Measurements from ENCODE around the gene CARD19. TPM values are rescaled to one million over a fixed set of nuclear protein-coding genes. Genes with fewer than 3 reads are reported as not detected.

The CARD19 gene
- total and polyA plus RNA-seq, 3 experiments from 2014 or later, result 43.2 to 66.4 (median 43.6) TPM

- Mint-ChIP-seq H3K36me3 (peaks cover 9 to 71% (median 18%) of the 10 kb centered on the region in 3 donors), H3K4me3 (no peak overlapping the region), H3K27ac (peak overlapping the region in 1 of 8 donors; percentile 37), H3K9me3 (no peaks in the 10 kb centered on the region), H3K4me1 (peaks cover 13 to 51% (median 15%) of the 10 kb centered on the region in 3 donors), H3K27me3 (no peaks in the 10 kb centered on the region)
- Histone ChIP-seq H3K36me3 (ENCODE audit: insufficient read depth, low read length) (peaks cover 32% of the 10 kb centered on the region), H3K4me1 (ENCODE audit: insufficient read depth, low read length) (peaks cover 25% of the 10 kb centered on the region), H3K9me3 (ENCODE audit: low read length) (no peaks in the 10 kb centered on the region), H3K27ac (ENCODE audit: low read depth, low read length) (no peak overlapping the region), H3K4me3 (ENCODE audit: low read length) (no peak overlapping the region), H3K27me3 (ENCODE audit: insufficient read depth, low read length, poor library complexity, severe bottlenecking) (no peaks in the 10 kb centered on the region)
- DNase-seq, result no peak
- ChIA-PET POLR2A (no interaction called here), CTCF (interaction anchor here (0.8 to 2.2 kb wide), 2 partner anchors 9 to 52 kb away, joined by 3 to 6 read pairs; no protein-coding TSS in a partner anchor)
Measured at GRCh38 chr9:93080406-93080805, 15.6 kb upstream of the CARD19 start.

GRCh38 chr9:93081081-93081529 lies 14.9 kb upstream of the CARD19 start:
- Mint-ChIP-seq H3K4me1 (peaks cover 13 to 44% (median 14%) of the 10 kb centered on the region in 3 donors), H3K27ac (peak overlapping the region in 3 of 8 donors; percentile 37 to 77 (median 50)), H3K36me3 (peaks cover 14 to 75% (median 23%) of the 10 kb centered on the region in 3 donors), H3K9me3 (no peaks in the 10 kb centered on the region), H3K27me3 (no peaks in the 10 kb centered on the region), H3K4me3 (no peak overlapping the region)
- POLR2A ChIA-PET, result no interaction called here
- Histone ChIP-seq H3K4me1 (ENCODE audit: insufficient read depth, low read length) (peaks cover 23% of the 10 kb centered on the region), H3K9me3 (ENCODE audit: low read length) (no peaks in the 10 kb centered on the region), H3K27me3 (ENCODE audit: insufficient read depth, low read length, poor library complexity, severe bottlenecking) (no peaks in the 10 kb centered on the region), H3K36me3 (ENCODE audit: insufficient read depth, low read length) (peaks cover 35% of the 10 kb centered on the region), H3K27ac (ENCODE audit: low read depth, low read length) (no peak overlapping the region), H3K4me3 (ENCODE audit: low read length) (no peak overlapping the region)
- DNase-seq, result no peak
- CTCF ChIA-PET, result interaction anchor here (0.8 to 2.2 kb wide), 3 partner anchors 8 to 77 kb away, joined by 3 to 8 read pairs (median 6); no protein-coding TSS in a partner anchor

GRCh38 chr9:93081931-93082330 lies 14.1 kb upstream of the CARD19 start:
- Histone ChIP-seq H3K9me3 (ENCODE audit: low read length) (no peaks in the 10 kb centered on the region), H3K4me1 (ENCODE audit: insufficient read depth, low read length) (peaks cover 19% of the 10 kb centered on the region), H3K36me3 (ENCODE audit: insufficient read depth, low read length) (peaks cover 37% of the 10 kb centered on the region), H3K27me3 (ENCODE audit: insufficient read depth, low read length, poor library complexity, severe bottlenecking) (no peaks in the 10 kb centered on the region), H3K4me3 (ENCODE audit: low read length) (no peak overlapping the region), H3K27ac (ENCODE audit: low read depth, low read length) (no peak overlapping the region)
- no peak for DNase-seq
- no peak overlapping the region for H3K4me3 Mint-ChIP-seq
- H3K4me1 Mint-ChIP-seq, result peaks cover 13 to 40% (median 14%) of the 10 kb centered on the region in 3 donors
- H3K36me3 Mint-ChIP-seq, result peaks cover 18 to 74% (median 27%) of the 10 kb centered on the region in 3 donors
- H3K27me3 Mint-ChIP-seq, result no peaks in the 10 kb centered on the region
- POLR2A ChIA-PET, result no interaction called here
- CTCF ChIA-PET, result interaction anchor here (2.0 to 2.5 kb wide), 3 partner anchors 8 to 78 kb away, joined by 6 to 8 read pairs (median 6); no protein-coding TSS in a partner anchor
- no peak overlapping the region for H3K27ac Mint-ChIP-seq
- H3K9me3 Mint-ChIP-seq, result no peaks in the 10 kb centered on the region

- Mint-ChIP-seq H3K4me3 (peak overlapping the region in 1 of 7 donors; percentile 57), H3K9me3 (no peaks in the 10 kb centered on the region), H3K27me3 (no peaks in the 10 kb centered on the region), H3K27ac (peak overlapping the region in 5 of 8 donors; percentile 22 to 83 (median 63)), H3K36me3 (peaks cover 15 to 70% (median 25%) of the 10 kb centered on the region in 3 donors), H3K4me1 (peaks cover 12 to 33% (median 13%) of the 10 kb centered on the region in 3 donors)
- peak in 1 of 5 donors; percentile 46 for DNase-seq
- CTCF ChIA-PET, result interaction anchor here (2.0 to 2.5 kb wide), 2 partner anchors 26 to 79 kb away, joined by 6 to 8 read pairs; no protein-coding TSS in a partner anchor
- POLR2A ChIA-PET, result interaction anchor here (1.5 kb wide), 2 partner anchors 12 kb away, joined by 3 to 6 read pairs; no protein-coding TSS in a partner anchor
- Histone ChIP-seq H3K9me3 (ENCODE audit: low read length) (no peaks in the 10 kb centered on the region), H3K27ac (ENCODE audit: low read depth, low read length) (no peak overlapping the region), H3K4me1 (ENCODE audit: insufficient read depth, low read length) (peaks cover 19% of the 10 kb centered on the region), H3K27me3 (ENCODE audit: insufficient read depth, low read length, poor library complexity, severe bottlenecking) (no peaks in the 10 kb centered on the region), H3K36me3 (ENCODE audit: insufficient read depth, low read length) (peaks cover 37% of the 10 kb centered on the region), H3K4me3 (ENCODE audit: low read length) (no peak overlapping the region)
Measured at GRCh38 chr9:93082841-93083411, 13.1 kb upstream of the CARD19 start.

GRCh38 chr9:93083592-93084470 lies 12.2 kb upstream of the CARD19 start:
- DNase-seq, result no peak
- no peaks in the 10 kb centered on the region for H3K27me3 ChIP-seq (ENCODE audit: insufficient read depth, low read length, poor library complexity, severe bottlenecking)
- peaks cover 15 to 74% (median 28%) of the 10 kb centered on the region in 3 donors for H3K36me3 Mint-ChIP-seq
- ChIA-PET POLR2A (interaction anchor here (1.5 kb wide), 2 partner anchors 11 to 13 kb away, joined by 3 to 6 read pairs; no protein-coding TSS in a partner anchor), CTCF (interaction anchor here (2.5 kb wide), 1 partner anchor 26 kb away, joined by 6 read pairs; no protein-coding TSS in a partner anchor)
- H3K36me3 ChIP-seq (ENCODE audit: insufficient read depth, low read length), result peaks cover 37% of the 10 kb centered on the region
- H3K9me3 ChIP-seq (ENCODE audit: low read length), result no peaks in the 10 kb centered on the region
- peaks cover 19% of the 10 kb centered on the region for H3K4me1 ChIP-seq (ENCODE audit: insufficient read depth, low read length)
- no peak overlapping the region for H3K4me3 ChIP-seq (ENCODE audit: low read length)
- no peak overlapping the region for H3K27ac ChIP-seq (ENCODE audit: low read depth, low read length)
- H3K27ac Mint-ChIP-seq, result peak overlapping the region; percentile 60 to 99 (median 79)
- H3K4me1 Mint-ChIP-seq, result peaks cover 12 to 33% (median 13%) of the 10 kb centered on the region in 3 donors
- H3K9me3 Mint-ChIP-seq, result no peaks in the 10 kb centered on the region
- H3K4me3 Mint-ChIP-seq, result peak overlapping the region in 5 of 7 donors; percentile 23 to 66 (median 58)
- no peaks in the 10 kb centered on the region for H3K27me3 Mint-ChIP-seq

- no peaks in the 10 kb centered on the region for H3K9me3 Mint-ChIP-seq
- no peak overlapping the region for H3K27ac ChIP-seq (ENCODE audit: low read depth, low read length)
- POLR2A ChIA-PET, result interaction anchor here (1.0 to 1.5 kb wide), 2 partner anchors 11 to 47 kb away, joined by 3 to 6 read pairs; no protein-coding TSS in a partner anchor
- no peaks in the 10 kb centered on the region for H3K27me3 ChIP-seq (ENCODE audit: insufficient read depth, low read length, poor library complexity, severe bottlenecking)
- CTCF ChIA-PET, result no interaction called here
- no peak overlapping the region for H3K4me3 ChIP-seq (ENCODE audit: low read length)
- H3K27ac Mint-ChIP-seq, result peak overlapping the region in 1 of 8 donors; percentile 27
- no peak overlapping the region for H3K4me3 Mint-ChIP-seq
- peaks cover 12 to 36% (median 15%) of the 10 kb centered on the region in 3 donors for H3K4me1 Mint-ChIP-seq
- H3K36me3 Mint-ChIP-seq, result peaks cover 15 to 71% (median 28%) of the 10 kb centered on the region in 3 donors
- peaks cover 32% of the 10 kb centered on the region for H3K36me3 ChIP-seq (ENCODE audit: insufficient read depth, low read length)
- H3K4me1 ChIP-seq (ENCODE audit: insufficient read depth, low read length), result peaks cover 19% of the 10 kb centered on the region
- H3K9me3 ChIP-seq (ENCODE audit: low read length), result no peaks in the 10 kb centered on the region
- DNase-seq, result peak in 1 of 5 donors; percentile 27
- H3K27me3 Mint-ChIP-seq, result no peaks in the 10 kb centered on the region
Measured at GRCh38 chr9:93084471-93084881, 11.5 kb upstream of the CARD19 start.

- Histone ChIP-seq H3K36me3 (ENCODE audit: insufficient read depth, low read length) (peaks cover 26% of the 10 kb centered on the region), H3K27me3 (ENCODE audit: insufficient read depth, low read length, poor library complexity, severe bottlenecking) (no peaks in the 10 kb centered on the region), H3K9me3 (ENCODE audit: low read length) (no peaks in the 10 kb centered on the region), H3K27ac (ENCODE audit: low read depth, low read length) (no peak overlapping the region), H3K4me3 (ENCODE audit: low read length) (no peak overlapping the region), H3K4me1 (ENCODE audit: insufficient read depth, low read length) (peaks cover 19% of the 10 kb centered on the region)
- ChIA-PET POLR2A (interaction anchor here (0.6 to 1.0 kb wide), 2 partner anchors 35 to 49 kb away, joined by 3 to 4 read pairs; no protein-coding TSS in a partner anchor), CTCF (no interaction called here)
- Mint-ChIP-seq H3K36me3 (peaks cover 10 to 67% (median 22%) of the 10 kb centered on the region in 3 donors), H3K27ac (peak overlapping the region in 1 of 8 donors; percentile 34), H3K9me3 (no peaks in the 10 kb centered on the region), H3K4me3 (no peak overlapping the region), H3K4me1 (peaks cover 14 to 42% (median 23%) of the 10 kb centered on the region in 3 donors), H3K27me3 (no peaks in the 10 kb centered on the region)
- DNase-seq, result no peak
Measured at GRCh38 chr9:93085676-93086075, 10.3 kb upstream of the CARD19 start.
